GM12865 (cell line): ENCODE data around the gene SMAD2.
"Not testable (repeated sequence)": the region's sequence is repeated elsewhere in the genome, so short reads cannot be mapped to it uniquely, and the experiment has no call there.

Experiments
- DNase-seq: peaks from one replicate; pipeline ENCODE4 v3.0.0; 2010; ENCODE audit warnings: low read depth
- H3K4me3 ChIP-seq: 2 replicates; pipeline ENCODE4 v1.5.1; 2011; ENCODE audit warnings: mild to moderate bottlenecking, low read depth, low read length, control low read depth
- TF ChIP-seq, protein P1 (sequence below): IDR thresholded peaks from 2 replicates; pipeline ENCODE4 v1.5.1; 2011; ENCODE audit warnings: low read length, control low read depth, low read depth, inconsistent platforms; ENCODE audit not compliant: insufficient read depth; ENCODE audit errors: missing control alignments

The SMAD2 gene

DNA sequence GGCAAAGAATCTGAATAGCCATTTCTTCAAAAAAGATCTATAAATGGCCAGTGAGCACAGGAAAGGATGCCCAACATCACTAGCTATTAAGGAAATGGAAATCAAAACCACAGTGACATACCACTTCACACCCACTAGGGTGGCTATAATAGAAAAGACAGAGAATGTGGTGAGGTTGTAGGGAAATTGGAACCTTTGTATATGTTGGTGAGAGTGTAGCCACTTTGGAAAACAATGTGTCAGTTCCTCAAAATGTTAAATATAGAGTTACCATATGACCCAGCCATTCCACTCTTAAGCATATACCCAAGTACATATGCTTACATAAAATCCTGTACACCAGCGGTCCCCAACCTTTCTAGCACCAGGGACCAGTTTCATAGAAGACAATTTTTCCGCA is 152.8 kb downstream of the SMAD2 start:
- no peak for DNase-seq
- TF ChIP-seq, protein P1, sequence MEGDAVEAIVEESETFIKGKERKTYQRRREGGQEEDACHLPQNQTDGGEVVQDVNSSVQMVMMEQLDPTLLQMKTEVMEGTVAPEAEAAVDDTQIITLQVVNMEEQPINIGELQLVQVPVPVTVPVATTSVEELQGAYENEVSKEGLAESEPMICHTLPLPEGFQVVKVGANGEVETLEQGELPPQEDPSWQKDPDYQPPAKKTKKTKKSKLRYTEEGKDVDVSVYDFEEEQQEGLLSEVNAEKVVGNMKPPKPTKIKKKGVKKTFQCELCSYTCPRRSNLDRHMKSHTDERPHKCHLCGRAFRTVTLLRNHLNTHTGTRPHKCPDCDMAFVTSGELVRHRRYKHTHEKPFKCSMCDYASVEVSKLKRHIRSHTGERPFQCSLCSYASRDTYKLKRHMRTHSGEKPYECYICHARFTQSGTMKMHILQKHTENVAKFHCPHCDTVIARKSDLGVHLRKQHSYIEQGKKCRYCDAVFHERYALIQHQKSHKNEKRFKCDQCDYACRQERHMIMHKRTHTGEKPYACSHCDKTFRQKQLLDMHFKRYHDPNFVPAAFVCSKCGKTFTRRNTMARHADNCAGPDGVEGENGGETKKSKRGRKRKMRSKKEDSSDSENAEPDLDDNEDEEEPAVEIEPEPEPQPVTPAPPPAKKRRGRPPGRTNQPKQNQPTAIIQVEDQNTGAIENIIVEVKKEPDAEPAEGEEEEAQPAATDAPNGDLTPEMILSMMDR, result no peak
- no peak overlapping the region for H3K4me3 ChIP-seq

DNA sequence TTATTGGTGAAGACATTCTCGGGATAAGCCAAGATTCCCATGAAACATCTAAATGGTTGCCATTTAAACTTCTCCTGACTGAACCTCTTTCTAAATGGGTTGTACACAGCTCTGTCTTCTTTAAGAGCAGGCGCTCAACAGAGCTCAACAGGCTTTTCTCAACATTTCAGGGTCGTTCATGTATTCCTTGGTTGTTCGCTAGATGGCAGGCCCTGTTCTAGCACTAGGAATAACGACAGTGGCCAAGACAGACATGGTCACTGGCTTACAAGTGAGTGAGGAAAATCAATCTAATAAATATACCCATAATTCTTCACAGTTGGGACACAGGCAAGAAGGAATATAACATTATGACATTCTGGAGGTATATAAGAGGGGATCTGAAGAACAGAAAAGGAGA is 154.5 kb downstream of the SMAD2 start:
- TF ChIP-seq, protein P1, result peak; percentile 14
- peak; percentile 29 for DNase-seq
- H3K4me3 ChIP-seq, result no peak overlapping the region

DNA sequence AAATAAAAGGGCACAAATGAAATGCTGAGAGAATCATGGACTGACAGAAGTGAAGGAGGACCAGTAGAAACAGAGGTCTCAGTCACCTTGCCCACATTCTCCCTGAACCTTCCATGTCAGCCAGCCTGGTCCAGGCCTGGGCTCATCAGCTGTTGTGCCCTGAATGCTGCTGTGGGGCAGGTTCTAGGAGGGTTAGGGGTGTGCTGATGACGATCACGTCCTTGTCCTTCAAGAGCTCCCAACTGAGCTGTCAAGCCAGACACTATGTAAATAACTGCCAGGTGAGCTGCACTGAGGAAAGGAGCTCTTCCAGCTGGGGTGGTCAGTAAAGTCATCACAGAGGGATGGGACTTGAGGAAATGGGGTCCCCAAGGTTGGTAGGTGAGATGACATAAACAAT is 156.5 kb downstream of the SMAD2 start:
- no peak overlapping the region for H3K4me3 ChIP-seq
- TF ChIP-seq, protein P1, result no peak

DNA sequence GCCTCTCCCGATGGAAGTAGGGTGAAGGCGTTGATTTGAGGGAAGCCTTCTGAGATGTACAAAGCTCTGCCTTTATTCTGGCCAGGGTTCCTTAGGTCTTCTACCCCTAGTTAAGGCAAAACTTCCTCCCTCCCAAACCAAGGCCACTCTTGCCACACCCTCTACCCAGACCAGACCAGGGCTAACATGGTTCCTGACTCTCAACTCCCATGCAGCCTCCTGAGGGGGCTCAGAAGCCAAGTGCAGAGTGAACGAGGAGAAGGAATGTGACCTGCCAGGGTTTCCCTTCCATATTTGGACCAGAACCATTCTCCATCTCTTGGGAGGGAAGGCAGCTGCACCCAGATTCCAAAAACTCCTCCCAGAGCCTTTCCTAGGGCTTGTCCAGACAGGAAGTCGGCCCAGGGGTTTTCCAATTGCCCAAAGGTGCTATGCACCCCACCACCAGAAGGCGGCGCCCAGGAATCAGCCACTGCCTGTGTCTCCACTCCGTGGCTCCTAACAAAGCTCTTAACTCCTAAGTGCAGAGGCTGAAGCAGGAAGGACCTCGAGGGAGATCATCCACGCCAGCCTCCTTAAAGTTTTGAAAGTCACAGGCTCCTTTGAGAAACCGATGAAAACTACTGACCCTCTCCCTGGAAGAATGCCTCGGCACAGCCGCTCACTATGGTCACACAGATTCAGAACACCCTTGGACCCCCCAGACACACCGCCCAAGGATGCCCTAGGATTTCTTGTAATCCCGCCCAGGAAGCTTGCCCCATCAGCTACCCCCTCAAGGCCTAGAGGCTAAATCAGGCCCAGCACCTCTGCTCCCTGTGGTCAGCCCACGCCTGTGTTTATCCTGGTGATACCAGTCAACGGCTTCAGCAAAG is 157.8 kb downstream of the SMAD2 start:
- DNase-seq, result peak; percentile 58
- TF ChIP-seq, protein P1, result peak; percentile 97
- no peak overlapping the region for H3K4me3 ChIP-seq

More for the DNA sequence above, 156.5 kb downstream of the SMAD2 start:
- DNase-seq, result no peak

DNA sequence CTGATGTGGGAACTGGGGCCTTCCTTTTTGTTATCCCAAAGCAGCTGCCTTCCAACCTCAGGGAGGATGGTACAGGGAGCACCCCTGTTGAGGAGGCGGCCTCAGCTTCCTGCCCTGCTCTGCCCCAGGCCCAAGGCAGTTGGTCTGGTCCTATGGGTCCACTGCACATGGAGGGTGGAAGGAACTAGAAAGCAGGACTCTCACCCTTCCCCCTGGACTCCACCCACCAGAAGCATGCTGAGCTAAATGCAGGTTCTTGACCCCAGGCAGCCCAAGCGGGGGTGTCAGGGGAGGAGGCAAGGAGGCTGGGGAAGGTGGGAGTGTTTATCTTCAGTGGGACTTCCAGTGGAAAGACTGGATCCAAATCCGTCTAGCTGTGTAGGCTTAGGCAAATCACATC is 158.5 kb downstream of the SMAD2 start:
- no peak for DNase-seq
- TF ChIP-seq, protein P1, result no peak
- H3K4me3 ChIP-seq, result no peak overlapping the region

DNA sequence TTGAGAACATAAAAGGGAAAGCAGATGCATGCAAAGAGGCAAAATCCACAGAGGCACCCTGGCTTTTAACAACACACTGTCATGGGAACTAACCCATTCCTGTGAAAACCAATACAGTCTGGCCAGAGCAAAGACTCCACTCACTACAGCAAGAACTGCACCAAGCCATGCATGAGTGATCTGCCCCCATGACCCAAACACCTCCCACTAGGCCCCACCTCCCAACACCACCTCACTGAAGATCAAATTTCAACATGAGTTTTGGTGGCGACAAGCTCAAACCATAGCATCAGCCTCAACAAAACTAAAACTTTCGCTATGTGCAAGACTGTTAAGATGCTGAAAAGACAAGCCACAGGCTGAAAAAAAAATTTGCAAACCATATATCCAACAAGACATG is 162.8 kb downstream of the SMAD2 start:
- TF ChIP-seq, protein P1, result no peak
- DNase-seq, result peak; percentile 16
- H3K4me3 ChIP-seq, result no peak overlapping the region

DNA sequence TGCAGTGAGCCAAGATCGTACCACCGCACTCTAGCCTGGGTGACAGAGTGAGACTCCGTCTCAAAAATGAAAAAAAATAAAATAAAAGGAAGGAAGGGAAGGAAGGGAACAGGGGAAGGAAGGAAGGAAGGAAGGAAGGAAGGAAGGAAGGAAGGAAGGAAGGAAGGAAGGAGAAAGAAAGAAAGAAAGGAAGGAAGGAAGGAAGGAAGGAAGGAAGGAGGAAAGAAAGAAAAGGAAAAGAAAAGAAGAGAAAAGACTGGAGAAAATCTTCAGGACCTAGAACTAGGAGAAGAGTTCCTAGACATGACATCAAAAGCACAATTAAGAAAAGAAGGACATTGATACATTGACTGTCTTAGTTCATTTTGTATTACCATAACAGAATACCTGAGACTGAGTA is 163.3 kb downstream of the SMAD2 start:
- H3K4me3 ChIP-seq, DNase-seq: not testable (repeated sequence)
